ENCODE results near the gene EP400. TPM values are rescaled to one million over a fixed set of nuclear protein-coding genes. Genes with fewer than 3 reads are reported as not detected.
A peak's percentile ranks its signal among the peaks of the same experiment; 100 is the strongest.

EP400 gene
- total and polyA plus RNA-seq, 2 of the 8 experiments (the other 6 are each of a cell fraction or from before 2014, with no cell fraction given) = 13.1 to 69.7 TPM

DNA sequence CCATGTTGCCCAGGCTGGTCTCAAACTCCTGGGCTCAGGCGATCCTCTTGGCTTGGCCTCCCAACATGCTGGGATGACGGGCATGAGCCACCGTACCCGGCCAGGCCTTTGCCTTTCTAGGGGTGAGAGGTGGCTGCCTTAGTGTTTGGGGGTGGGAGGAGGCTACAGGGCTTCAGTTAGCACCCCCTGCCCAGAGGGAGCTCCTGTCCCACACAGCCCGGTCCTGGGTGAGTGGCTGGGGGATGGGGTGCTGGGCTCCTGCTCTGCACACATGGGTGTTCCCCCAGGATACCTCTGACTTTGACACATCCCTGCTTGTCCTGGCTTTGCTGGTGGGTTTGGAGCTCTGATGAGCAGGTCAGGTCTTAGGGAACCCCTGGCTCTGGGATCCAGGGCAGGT is 45.4 kb upstream of the EP400 start:
- no peak overlapping the region; the same call in 1 of the 2 replicates for H3K18ac ChIP-seq (ENCODE audit: extremely low read depth, low read length)
- H3K4me3 ChIP-seq (ENCODE audit: extremely low read depth in 1 of 4, insufficient read depth in 2 of 4, low read depth in 3 of 4, low read length in 4 of 4) = no peak overlapping the region
- H2BK12ac ChIP-seq (ENCODE audit: low read depth, low read length) = no peak overlapping the region
- no peak overlapping the region for H3K9ac ChIP-seq (replicated peaks in 1 of 4; ENCODE audit: extremely low read depth in 1 of 4, low read depth in 3 of 4, low read length in 3 of 4)
- peaks cover 0 to 32% of the 10 kb centered on the region in 2 experiments; a peak in 1 of 4 replicates for H3K79me2 ChIP-seq (ENCODE audit: control insufficient read depth in 1 of 2, insufficient read depth in 2 of 2, low read length in 2 of 2)
- H2BK15ac ChIP-seq (ENCODE audit: low read length) = no peak overlapping the region
- H2BK120ac ChIP-seq (replicated peaks; ENCODE audit: low read depth, low read length) = no peak overlapping the region
- 89% methylated on average over 5 of the region's 5 CpGs; no CpG with 5 or more reads in 1 of the 2 experiments for WGBS, 2 experiments (ENCODE audit: extremely low coverage in 1 of 2, insufficient coverage in 1 of 2, insufficient read length in 1 of 2, insufficient replicate concordance in 2 of 2, low coverage in 1 of 2, low lambda C conversion rate in 2 of 2, missing lambda C conversion rate in 1 of 2)
- H3K4me1 ChIP-seq (replicated peaks in 1 of 4; ENCODE audit: control insufficient read depth in 3 of 4, insufficient read depth in 4 of 4, low read length in 3 of 4) = peaks cover 0 to 2% (median 0%) of the 10 kb centered on the region in 4 experiments; a peak in 2 of 7 replicates
- POLR2A ChIA-PET (ENCODE audit: partially characterized antibody) = interaction anchor here (0.9 to 6.5 kb wide), 6 partner anchors 12 to 1025 kb away, joined by 3 to 27 read pairs (median 3); partner anchors contain the start of gene PUS1
- H3K56ac ChIP-seq (replicated peaks; ENCODE audit: insufficient read length, low read depth, low read length) = no peak overlapping the region
- H2AFZ ChIP-seq (ENCODE audit: low read length) = no peak overlapping the region
- H2AK5ac ChIP-seq (ENCODE audit: low read depth, low read length) = no peak overlapping the region
- CTCF ChIA-PET (ENCODE audit: partially characterized antibody) = interaction anchor here (0.9 to 1.0 kb wide), 3 partner anchors 11 to 269 kb away, joined by 3 to 4 read pairs (median 3); no protein-coding TSS in a partner anchor
- FAIRE-seq (no peak), DNase-seq (ENCODE audit: low read depth in 1 of 2, low spot score in 2 of 2) (no peak)
- peak overlapping the region; percentile 66; the same call in 1 of the 2 replicates for H2BK5ac ChIP-seq (ENCODE audit: low read depth, low read length)
- no peaks in the 10 kb centered on the region for H3K27me3 ChIP-seq (replicated peaks in 1 of 4; ENCODE audit: control insufficient read depth in 3 of 4, extremely low read depth in 1 of 4, insufficient read depth in 3 of 4, low read length in 3 of 4)
- peaks cover 13% of the 10 kb centered on the region for H3K79me1 ChIP-seq (ENCODE audit: low read depth, low read length)
- H4K5ac ChIP-seq (ENCODE audit: insufficient read length, low read depth, low read length) = no peak overlapping the region
- no peaks in the 10 kb centered on the region for H3K23me2 ChIP-seq (ENCODE audit: low read depth, low read length)
- H4K8ac ChIP-seq (ENCODE audit: extremely low read depth, insufficient read depth, low read length) = no peak overlapping the region
- H4K91ac ChIP-seq (replicated peaks; ENCODE audit: insufficient read length, low read length) = no peak overlapping the region
- no peak overlapping the region for H3K4me2 ChIP-seq (ENCODE audit: insufficient read depth in 1 of 2, low read depth in 2 of 2, low read length in 2 of 2)
- peaks cover 0 to 15% (median 0%) of the 10 kb centered on the region in 4 experiments; a peak in 3 of 8 replicates for H3K36me3 ChIP-seq (ENCODE audit: control insufficient read depth in 2 of 4, insufficient read depth in 4 of 4, low read length in 3 of 4)
- H3K27ac ChIP-seq (ENCODE audit: low read depth, low read length) = no peak overlapping the region
- H3K4ac ChIP-seq (replicated peaks; ENCODE audit: insufficient read length, low read depth, low read length) = no peak overlapping the region
- H3K9me3 ChIP-seq (ENCODE audit: insufficient read depth in 2 of 2, low read depth in 1 of 2, low read length in 1 of 2) = no peaks in the 10 kb centered on the region
- no peak overlapping the region for H3K14ac ChIP-seq (ENCODE audit: insufficient read length)
- H2BK20ac ChIP-seq (ENCODE audit: low read length) = no peak overlapping the region
- H3K23ac ChIP-seq (ENCODE audit: insufficient read length) = no peak overlapping the region
- H4K20me1 ChIP-seq (replicated peaks in 1 of 2; ENCODE audit: control insufficient read depth in 1 of 2, insufficient read depth in 2 of 2, low read length in 2 of 2) = peaks cover 14 to 18% of the 10 kb centered on the region in 2 experiments
- TF ChIP-seq SAP30 (IDR thresholded peaks at IDR 0.05; ENCODE audit: insufficient read depth, insufficient replicate concordance, low read length) = no peak
- TF ChIP-seq, protein P1, sequence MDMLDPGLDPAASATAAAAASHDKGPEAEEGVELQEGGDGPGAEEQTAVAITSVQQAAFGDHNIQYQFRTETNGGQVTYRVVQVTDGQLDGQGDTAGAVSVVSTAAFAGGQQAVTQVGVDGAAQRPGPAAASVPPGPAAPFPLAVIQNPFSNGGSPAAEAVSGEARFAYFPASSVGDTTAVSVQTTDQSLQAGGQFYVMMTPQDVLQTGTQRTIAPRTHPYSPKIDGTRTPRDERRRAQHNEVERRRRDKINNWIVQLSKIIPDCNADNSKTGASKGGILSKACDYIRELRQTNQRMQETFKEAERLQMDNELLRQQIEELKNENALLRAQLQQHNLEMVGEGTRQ (IDR thresholded peaks at IDR 0.05; ENCODE audit: low read length) = no peak
- TF ChIP-seq TCF12 (IDR thresholded peaks at IDR 0.05; ENCODE audit: low read depth, low read length) = no peak
- no peak for TF ChIP-seq TAF1 (IDR thresholded peaks at IDR 0.05; ENCODE audit: low read depth, low read length)
- no peak for TF ChIP-seq ASH2L (IDR thresholded peaks at IDR 0.05; ENCODE audit: low read length)
- no peak for TF ChIP-seq POLR2A (IDR thresholded peaks at IDR 0.05; ENCODE audit: control extremely low read depth in 1 of 2, low read depth in 2 of 2, low read length in 2 of 2)
- TF ChIP-seq SP1 (IDR thresholded peaks at IDR 0.05; ENCODE audit: low read depth, low read length) = no peak
- TF ChIP-seq CHD2 (IDR thresholded peaks at IDR 0.05; ENCODE audit: low read length) = no peak
- TF ChIP-seq SP4 (IDR thresholded peaks at IDR 0.05; ENCODE audit: low read length) = no peak
- no peak for TF ChIP-seq JUND (IDR thresholded peaks at IDR 0.05; ENCODE audit: low read length)
- no peak for TF ChIP-seq PHF8 (conservative IDR thresholded peaks at IDR 0.05; ENCODE audit: low read depth, low read length)
- TF ChIP-seq KDM5A (IDR thresholded peaks at IDR 0.05; ENCODE audit: low read length) = no peak
- TF ChIP-seq TAF7 (optimal IDR thresholded peaks at IDR 0.05; ENCODE audit: borderline replicate concordance, low read depth, low read length) = no peak
- TF ChIP-seq SIRT6 (IDR thresholded peaks at IDR 0.05; ENCODE audit: low read length) = no peak
- no peak for TF ChIP-seq BACH1 (IDR thresholded peaks at IDR 0.05; ENCODE audit: low read length)

Measured in H1 (cell line).